Brain microvascular endothelial cell (primary cell): ENCODE measurements around the gene AMER3.

ENCODE experiments used
- DNase-seq: peaks from one replicate; pipeline ENCODE4 v3.0.0-alpha.2; 2020
- H3K27ac ChIP-seq: fragments of 250-450 bp; sonication (Bioruptor Pico); 2 replicates; pipeline ENCODE4 v1.5.1; 2020; ENCODE audit warnings: mild to moderate bottlenecking, moderate library complexity
- H3K27me3 ChIP-seq: fragments of 250-450 bp; sonication (Bioruptor Pico); replicated peaks from 2 replicates; pipeline ENCODE4 v1.5.1; 2020; ENCODE audit warnings: mild to moderate bottlenecking
- H3K36me3 ChIP-seq: fragments of 250-450 bp; sonication (Bioruptor Pico); replicated peaks from 2 replicates; pipeline ENCODE4 v1.5.1; 2020; ENCODE audit warnings: mild to moderate bottlenecking
- H3K4me3 ChIP-seq: 2 replicates; pipeline ENCODE4 v1.5.1; 2011; ENCODE audit warnings: low read depth, mild to moderate bottlenecking, control low read depth, low read length, moderate library complexity
- CTCF ChIP-seq: IDR thresholded peaks from 2 replicates; pipeline ENCODE4 v1.5.1; 2011; ENCODE audit warnings: low read depth, mild to moderate bottlenecking, moderate library complexity, low read length, control low read depth, inconsistent platforms; ENCODE audit errors: missing control alignments
- in situ Hi-C: cut with HindIII; loops from 2 replicates; pipeline ENCODE4 v1.10.0; 2017; ENCODE audit warnings: low sequenced_read_pairs, low pct_ligation_motif_present

The AMER3 gene

GRCh38 chr2:130735200-130735599 is 20.1 kb upstream of the AMER3 start:
- Histone ChIP-seq H3K27me3 (no peaks in the 10 kb centered on the region), H3K4me3 (no peak overlapping the region), H3K27ac (no peak overlapping the region), H3K36me3 (no peaks in the 10 kb centered on the region)
- in situ Hi-C loops = no loop called here
- no peak for DNase-seq
- no peak for TF ChIP-seq CTCF

DNA sequence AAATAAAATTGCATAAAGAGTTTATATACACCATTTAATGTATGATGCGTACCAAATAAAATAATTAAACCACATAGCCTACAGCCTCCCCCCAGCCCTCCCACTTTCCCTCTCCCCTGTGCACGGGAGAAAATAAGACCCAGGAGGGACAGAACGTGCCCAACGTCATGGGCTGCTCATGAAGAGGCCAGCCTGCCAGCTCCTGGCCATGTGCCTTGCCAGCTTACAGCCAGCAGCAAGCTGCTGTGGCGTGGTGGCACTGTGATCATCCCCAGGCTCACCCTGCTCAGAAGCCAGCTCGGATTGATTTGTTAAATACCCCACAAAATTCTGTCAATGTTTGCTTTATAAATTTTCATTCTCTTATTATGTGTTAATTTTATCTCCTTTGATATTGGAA is 18.9 kb upstream of the AMER3 start:
- Histone ChIP-seq H3K27ac (no peak overlapping the region), H3K36me3 (no peaks in the 10 kb centered on the region), H3K4me3 (no peak overlapping the region), H3K27me3 (no peaks in the 10 kb centered on the region)
- TF ChIP-seq CTCF = no peak
- in situ Hi-C loops = no loop called here
- no peak for DNase-seq

DNA sequence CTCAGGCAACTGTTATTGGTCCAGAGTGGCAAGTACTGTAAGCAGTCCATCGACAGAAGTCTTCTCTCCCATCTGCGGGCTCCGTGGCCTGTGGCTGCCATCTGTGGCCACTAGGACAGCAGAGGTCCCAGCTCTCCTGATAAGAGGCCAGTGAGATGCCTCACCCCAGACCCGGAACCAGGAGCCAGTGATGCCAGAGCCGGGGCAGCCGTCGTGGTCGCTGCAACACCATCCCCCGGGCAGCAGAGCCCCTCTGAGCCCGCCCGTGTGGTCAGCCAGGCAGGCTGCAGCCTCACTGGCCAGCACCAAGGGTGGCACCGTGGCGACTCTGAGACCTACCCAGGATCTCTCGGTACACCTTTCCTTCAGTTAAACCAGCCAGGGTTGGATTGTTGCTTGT is 17.7 kb upstream of the AMER3 start:
- TF ChIP-seq CTCF = no peak
- in situ Hi-C loops = no loop called here
- no peak for DNase-seq

GRCh38 chr2:130740671-130741070 is 14.7 kb upstream of the AMER3 start:
- Histone ChIP-seq H3K36me3 (no peaks in the 10 kb centered on the region), H3K27me3 (no peaks in the 10 kb centered on the region), H3K4me3 (no peak overlapping the region), H3K27ac (no peak overlapping the region)
- no peak for TF ChIP-seq CTCF
- no peak for DNase-seq
- in situ Hi-C loops = no loop called here

More for the DNA sequence above, 17.7 kb upstream of the AMER3 start:
- H3K27ac ChIP-seq = no peak overlapping the region
- H3K4me3 ChIP-seq = no peak overlapping the region
- H3K27me3 ChIP-seq = no peaks in the 10 kb centered on the region
- H3K36me3 ChIP-seq = no peaks in the 10 kb centered on the region

GRCh38 chr2:130743278-130743677 is 12.1 kb upstream of the AMER3 start:
- no peak for DNase-seq
- in situ Hi-C loops = no loop called here
- Histone ChIP-seq H3K27ac (no peak overlapping the region), H3K27me3 (no peaks in the 10 kb centered on the region), H3K4me3 (no peak overlapping the region), H3K36me3 (no peaks in the 10 kb centered on the region)
- no peak for TF ChIP-seq CTCF

DNA sequence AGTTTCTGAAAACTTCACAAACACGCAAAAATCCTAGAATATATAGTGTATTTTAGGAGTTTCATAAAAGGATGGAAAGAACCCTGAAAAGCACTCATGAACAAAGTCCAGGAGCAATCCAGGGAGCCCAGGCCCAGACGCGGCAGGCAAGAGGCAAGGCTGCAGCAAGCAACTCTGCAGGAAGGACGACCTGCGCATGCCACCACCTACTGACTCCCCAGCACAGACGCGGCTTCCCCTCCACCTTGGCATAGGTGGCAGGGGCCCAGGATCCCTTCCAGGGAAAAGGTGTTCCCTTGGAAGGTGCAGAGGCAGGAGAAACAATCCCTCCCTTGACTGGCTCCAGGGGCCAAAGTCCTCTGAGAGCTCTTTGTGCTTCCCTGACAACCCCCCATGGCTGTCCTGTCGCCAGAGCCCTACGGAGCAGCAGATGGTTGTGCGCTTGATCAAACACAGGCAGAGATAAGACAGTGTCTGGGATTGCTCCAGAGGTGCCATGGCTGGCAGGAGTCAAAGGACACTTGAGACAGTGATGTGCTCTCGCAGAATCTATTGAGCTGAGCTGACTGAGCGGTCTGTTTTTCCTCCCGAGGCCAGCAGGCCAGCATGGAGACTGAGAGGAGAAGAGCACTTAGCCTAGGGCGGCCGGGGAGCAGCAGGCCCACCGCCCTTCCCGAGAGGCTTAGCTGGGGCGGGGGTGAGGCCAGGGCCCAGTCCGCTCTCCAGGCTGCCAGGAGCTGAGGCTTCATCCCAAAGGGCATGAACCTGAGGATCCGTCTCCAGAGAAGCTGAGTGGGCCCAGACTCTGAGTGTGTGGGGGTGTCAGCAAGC is 10.8 kb upstream of the AMER3 start:
- no peak overlapping the region for H3K4me3 ChIP-seq
- no peak for TF ChIP-seq CTCF
- H3K27ac ChIP-seq = no peak overlapping the region
- H3K36me3 ChIP-seq = no peaks in the 10 kb centered on the region
- in situ Hi-C loops = no loop called here
- no peak for DNase-seq
- H3K27me3 ChIP-seq = no peaks in the 10 kb centered on the region
